ENCODE measurements around the gene RAB5B.

DNA sequence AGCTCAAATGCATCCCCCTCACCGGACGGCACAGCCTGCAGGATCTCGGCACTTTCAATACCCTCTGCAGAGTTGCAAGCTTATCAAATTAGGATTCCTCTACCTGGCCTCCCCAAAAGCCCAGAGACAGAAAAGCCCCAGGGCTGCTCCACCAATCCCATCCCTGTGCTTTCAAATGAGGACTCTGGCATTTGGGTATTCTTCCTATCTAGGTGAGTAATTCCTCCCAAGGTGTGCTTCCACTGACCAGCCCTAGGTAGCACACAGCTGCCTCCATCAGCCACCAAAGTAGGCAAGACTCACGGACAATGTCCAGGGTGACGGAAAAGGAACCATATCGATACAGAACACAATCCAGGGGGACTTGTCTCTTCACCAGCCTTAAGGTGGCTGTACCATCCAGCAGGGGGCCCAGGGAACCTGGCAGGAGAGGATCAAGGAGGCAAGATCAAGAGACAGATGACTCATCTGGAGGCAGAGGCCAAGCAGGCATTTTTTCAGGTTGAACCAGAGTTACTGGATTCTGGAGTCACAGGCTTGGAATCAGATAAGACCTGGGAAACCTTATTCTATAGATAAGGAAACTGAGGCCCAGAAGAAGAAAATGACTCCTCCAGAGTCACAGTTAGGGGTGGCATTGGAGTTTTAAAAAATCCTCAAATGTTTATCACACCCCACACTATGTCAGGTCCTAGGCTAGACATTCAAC lies 17.9 kb upstream of the RAB5B start:
- TF ChIP-seq CTCF (conservative IDR thresholded peaks at IDR 0.05 in 1 of 2, IDR thresholded peaks at IDR 0.05 in 1 of 2; ENCODE audit: low read depth in 1 of 2, low read length in 2 of 2) (peak; percentile 16 to 25), EZH2 (IDR thresholded peaks at IDR 0.05; ENCODE audit: low read length, missing control alignments) (no peak)

Data from fibroblast of lung (primary cell).